Natural killer cell (primary cell): ENCODE results near the gene AKAP6. TPM values are rescaled to one million over a fixed set of nuclear protein-coding genes. Genes with fewer than 3 reads are reported as not detected.
"Not testable (repeated sequence)": the region's sequence is repeated elsewhere in the genome, so short reads cannot be mapped to it uniquely, and the experiment has no call there.

Experiments used
- ATAC-seq, 3 donors: fragments of 150-1000 bp in 2 of 3; fragments of 200-7000 bp in 1 of 3; cut with Tn5 transposase; 1 replicate in 1 of 3; 2 replicates in 2 of 3; pipeline ENCODE4 v1.10.0; 2021; ENCODE audit warnings: mild to moderate bottlenecking in 2 of 3, moderate library complexity in 2 of 3
- DNase-seq, 2 donors: peaks; one replicate each; pipeline versions ENCODE4 v3.0.0 to v3.0.0-alpha.2; 2013 to 2021; ENCODE audit warnings: mixed read lengths in 1 of 2
- H3K27ac ChIP-seq: one replicate; pipeline ENCODE4 v1.5.1; 2013; ENCODE audit warnings: mild to moderate bottlenecking, low read length
- H3K27me3 ChIP-seq: one replicate; pipeline ENCODE4 v1.6.1; 2013; ENCODE audit warnings: low read length; ENCODE audit not compliant: control insufficient read depth, insufficient read depth
- H3K36me3 ChIP-seq: one replicate; pipeline ENCODE4 v1.6.1; 2013; ENCODE audit warnings: low read length; ENCODE audit not compliant: control insufficient read depth, insufficient read depth
- H3K4me1 ChIP-seq: one replicate; pipeline ENCODE4 v1.6.1; 2013; ENCODE audit warnings: low read length; ENCODE audit not compliant: control insufficient read depth, insufficient read depth
- H3K4me3 ChIP-seq: one replicate; pipeline ENCODE4 v1.5.1; 2013; ENCODE audit warnings: low read length
- H3K9me3 ChIP-seq: one replicate; pipeline ENCODE4 v1.6.1; 2013; ENCODE audit warnings: low read length; ENCODE audit not compliant: control insufficient read depth, insufficient read depth
- H3K27ac Mint-ChIP-seq, 2 donors: one replicate each; pipeline ENCODE4 v1.8.0; 2022; ENCODE audit warnings: mild to moderate bottlenecking in 2 of 2, mixed read lengths in 2 of 2, moderate library complexity in 1 of 2
- H3K27me3 Mint-ChIP-seq, 2 donors: one replicate each; pipeline ENCODE4 v1.8.0; 2022; ENCODE audit warnings: low read depth in 2 of 2, mixed read lengths in 2 of 2
- H3K36me3 Mint-ChIP-seq: one replicate; pipeline ENCODE4 v1.8.0; 2022; ENCODE audit warnings: mixed read lengths
- H3K4me1 Mint-ChIP-seq, 2 donors: one replicate each; pipeline ENCODE4 v1.8.0; 2022; ENCODE audit warnings: mixed read lengths in 2 of 2
- H3K4me3 Mint-ChIP-seq: one replicate; pipeline ENCODE4 v1.8.0; 2022; ENCODE audit warnings: mild to moderate bottlenecking, moderate library complexity, mixed read lengths
- H3K9me3 Mint-ChIP-seq, 2 donors: one replicate each; pipeline ENCODE4 v1.8.0; 2022; ENCODE audit warnings: mixed read lengths in 2 of 2
- CTCF ChIP-seq: fragments of 200-600 bp; IDR thresholded peaks from one replicate; pipeline ENCODE4 v1.8.0; 2022; ENCODE audit warnings: antibody characterized with exemption
- WGBS: methylation state at CpG from one replicate; pipeline ENCODE4 v1.1.7; 2013; ENCODE audit warnings: missing lambda C conversion rate; ENCODE audit not compliant: insufficient coverage; 5-methylcytosine and 5-hydroxymethylcytosine counted together
- intact Hi-C: fragments of 100-400 bp; cut with micrococcal nuclease; formaldehyde crosslinking; loops from one replicate; pipeline ENCODE4 v1.14.2; 2022
- total RNA-seq, 4 donors: library from RNA; stranded (reverse); fragments of 120-200 nt in 1 of 4; gene quantifications; one replicate each; pipeline versions ENCODE4 v1.2.3 to v1.2.4, GENCODE V29; 2013 to 2022

Gene AKAP6
- total RNA-seq, 3 donors from 2014 or later (not counting 1 experiment from before 2014, with no cell fraction given) = 0.21 to 1.3 (median 0.80) TPM

- Histone ChIP-seq H3K4me1 (no peaks in the 10 kb centered on the region), H3K36me3 (no peaks in the 10 kb centered on the region), H3K4me3 (no peak overlapping the region), H3K27ac (no peak overlapping the region), H3K27me3 (no peaks in the 10 kb centered on the region), H3K9me3 (no peaks in the 10 kb centered on the region)
- TF ChIP-seq CTCF = no peak
- DNase-seq = no peak
- no peaks in the 10 kb centered on the region for H3K36me3 Mint-ChIP-seq
- 87% methylated on average over 2 of the region's 2 CpGs for WGBS
- peaks cover 0 to 3% of the 10 kb centered on the region in 2 donors for H3K27me3 Mint-ChIP-seq
- ATAC-seq = no peak
- intact Hi-C loops = no loop called here
- H3K27ac Mint-ChIP-seq = no peak overlapping the region
- H3K9me3 Mint-ChIP-seq = peaks cover 6 to 10% of the 10 kb centered on the region in 2 donors
- H3K4me3 Mint-ChIP-seq = no peak overlapping the region
- H3K4me1 Mint-ChIP-seq = no peaks in the 10 kb centered on the region
Observed at GRCh38 chr14:32384464-32384863, 55.4 kb downstream of the AKAP6 start.

- H3K4me3 Mint-ChIP-seq, H3K27me3 Mint-ChIP-seq, H3K4me1 ChIP-seq, intact Hi-C loops, H3K27ac ChIP-seq, H3K36me3 ChIP-seq, H3K36me3 Mint-ChIP-seq, H3K27me3 ChIP-seq, DNase-seq, ATAC-seq, H3K9me3 ChIP-seq, H3K27ac Mint-ChIP-seq, H3K4me3 ChIP-seq, H3K4me1 Mint-ChIP-seq: not testable (repeated sequence)
- peaks cover 8 to 13% of the 10 kb centered on the region in 2 donors for H3K9me3 Mint-ChIP-seq
- no CpG with 5 or more reads among the region's 2 CpGs for WGBS
Observed at GRCh38 chr14:32387295-32387694, 58.2 kb downstream of the AKAP6 start.

- H3K36me3 Mint-ChIP-seq = peaks cover 8% of the 10 kb centered on the region
- H3K4me1 Mint-ChIP-seq = no peaks in the 10 kb centered on the region
- 83% methylated on average over 1 of the region's 1 CpG for WGBS
Observed at GRCh38 chr14:32393119-32393518, 64.0 kb downstream of the AKAP6 start.

GRCh38 chr14:32394038-32394437 is 64.9 kb downstream of the AKAP6 start:
- H3K36me3 Mint-ChIP-seq = peaks cover 8% of the 10 kb centered on the region
- Histone ChIP-seq H3K9me3 (no peaks in the 10 kb centered on the region), H3K4me1 (no peaks in the 10 kb centered on the region), H3K36me3 (no peaks in the 10 kb centered on the region), H3K27me3 (no peaks in the 10 kb centered on the region), H3K27ac (no peak overlapping the region), H3K4me3 (no peak overlapping the region)
- H3K27me3 Mint-ChIP-seq = peaks cover 0 to 6% of the 10 kb centered on the region in 2 donors
- intact Hi-C loops = no loop called here
- DNase-seq (no peak), ATAC-seq (no peak)
- no peaks in the 10 kb centered on the region for H3K4me1 Mint-ChIP-seq
- H3K27ac Mint-ChIP-seq = no peak overlapping the region
- peaks cover 2 to 6% of the 10 kb centered on the region in 2 donors for H3K9me3 Mint-ChIP-seq
- WGBS = 81% methylated on average over 1 of the region's 1 CpG
- TF ChIP-seq CTCF = no peak
- H3K4me3 Mint-ChIP-seq = no peak overlapping the region

More at GRCh38 chr14:32393119-32393518, 64.0 kb downstream of the AKAP6 start:
- Histone ChIP-seq H3K9me3 (no peaks in the 10 kb centered on the region), H3K27ac (no peak overlapping the region), H3K36me3 (no peaks in the 10 kb centered on the region), H3K4me3 (no peak overlapping the region), H3K4me1 (no peaks in the 10 kb centered on the region), H3K27me3 (no peaks in the 10 kb centered on the region)
- H3K27me3 Mint-ChIP-seq = peaks cover 0 to 6% of the 10 kb centered on the region in 2 donors
- no peak for DNase-seq
- TF ChIP-seq CTCF = no peak
- H3K4me3 Mint-ChIP-seq = no peak overlapping the region
- H3K27ac Mint-ChIP-seq = no peak overlapping the region
- H3K9me3 Mint-ChIP-seq = peaks cover 5 to 8% of the 10 kb centered on the region in 2 donors
- intact Hi-C loops = no loop called here
- ATAC-seq = no peak
